Brain microvascular endothelial cell (primary cell): ENCODE results near the gene LAMB4.

Experiments
- DNase-seq: peaks from one replicate; pipeline ENCODE4 v3.0.0-alpha.2; 2020
- H3K27ac ChIP-seq: fragments of 250-450 bp; sonication (Bioruptor Pico); 2 replicates; pipeline ENCODE4 v1.5.1; 2020; ENCODE audit warnings: mild to moderate bottlenecking, moderate library complexity
- H3K27me3 ChIP-seq: fragments of 250-450 bp; sonication (Bioruptor Pico); replicated peaks from 2 replicates; pipeline ENCODE4 v1.5.1; 2020; ENCODE audit warnings: mild to moderate bottlenecking
- H3K36me3 ChIP-seq: fragments of 250-450 bp; sonication (Bioruptor Pico); replicated peaks from 2 replicates; pipeline ENCODE4 v1.5.1; 2020; ENCODE audit warnings: mild to moderate bottlenecking
- H3K4me3 ChIP-seq: 2 replicates; pipeline ENCODE4 v1.5.1; 2011; ENCODE audit warnings: low read depth, mild to moderate bottlenecking, control low read depth, low read length, moderate library complexity
- CTCF ChIP-seq: IDR thresholded peaks from 2 replicates; pipeline ENCODE4 v1.5.1; 2011; ENCODE audit warnings: low read depth, mild to moderate bottlenecking, moderate library complexity, low read length, control low read depth, inconsistent platforms; ENCODE audit errors: missing control alignments
- in situ Hi-C: cut with HindIII; loops from 2 replicates; pipeline ENCODE4 v1.10.0; 2017; ENCODE audit warnings: low sequenced_read_pairs, low pct_ligation_motif_present

The LAMB4 gene

GRCh38 chr7:108128514-108128913 is 1.6 kb downstream of the LAMB4 start:
- Histone ChIP-seq H3K4me3 (no peak overlapping the region), H3K27ac (no peak overlapping the region), H3K36me3 (no peaks in the 10 kb centered on the region), H3K27me3 (no peaks in the 10 kb centered on the region)
- in situ Hi-C loops, result loop anchor here (25.0 kb wide), 1 partner anchor 116 kb away; the partner anchor contains the start of gene LAMB1
- no peak for TF ChIP-seq CTCF
- no peak for DNase-seq

DNA sequence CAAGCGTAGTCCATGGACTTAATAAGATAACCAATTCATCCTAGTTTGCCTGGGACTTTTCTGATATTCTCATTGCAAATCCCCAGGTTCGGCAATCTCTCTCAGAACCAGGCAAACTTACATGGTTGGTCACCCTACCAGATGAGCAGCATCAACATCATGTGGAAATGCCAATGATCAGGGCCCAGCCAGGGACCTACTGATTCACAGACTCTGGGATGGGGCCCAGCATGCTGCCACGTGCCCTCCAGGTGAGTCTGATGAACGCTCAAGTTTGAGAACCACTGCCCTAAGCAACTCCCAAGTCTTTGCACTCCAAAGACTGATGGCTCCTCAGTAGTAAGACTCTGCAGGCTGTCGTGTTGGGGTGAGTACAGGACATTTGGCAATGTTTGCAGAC is 2.7 kb downstream of the LAMB4 start:
- DNase-seq, result no peak
- TF ChIP-seq CTCF, result no peak
- H3K27me3 ChIP-seq, result no peaks in the 10 kb centered on the region
- in situ Hi-C loops, result loop anchor here (25.0 kb wide), 1 partner anchor 115 kb away; the partner anchor contains the start of gene LAMB1
- H3K4me3 ChIP-seq, result no peak overlapping the region
- H3K36me3 ChIP-seq, result no peaks in the 10 kb centered on the region
- no peak overlapping the region for H3K27ac ChIP-seq

- Histone ChIP-seq H3K4me3 (no peak overlapping the region), H3K27me3 (no peaks in the 10 kb centered on the region), H3K36me3 (no peaks in the 10 kb centered on the region), H3K27ac (no peak overlapping the region)
- in situ Hi-C loops, result loop anchor here (25.0 kb wide), 1 partner anchor 113 kb away; the partner anchor contains the start of gene LAMB1
- DNase-seq, result no peak
- TF ChIP-seq CTCF, result no peak
These were observed 5.3 kb downstream of the LAMB4 start for GRCh38 chr7:108124820-108125219.

- no peak for TF ChIP-seq CTCF
- H3K36me3 ChIP-seq, result no peaks in the 10 kb centered on the region
- in situ Hi-C loops, result no loop called here
These were observed 8.0 kb downstream of the LAMB4 start for GRCh38 chr7:108122181-108122580.

GRCh38 chr7:108120933-108121332 is 9.2 kb downstream of the LAMB4 start:
- in situ Hi-C loops, result no loop called here
- no peaks in the 10 kb centered on the region for H3K27me3 ChIP-seq
- no peak for DNase-seq
- no peak overlapping the region for H3K4me3 ChIP-seq
- TF ChIP-seq CTCF, result no peak
- no peaks in the 10 kb centered on the region for H3K36me3 ChIP-seq
- no peak overlapping the region for H3K27ac ChIP-seq

More at GRCh38 chr7:108122181-108122580, 8.0 kb downstream of the LAMB4 start:
- Histone ChIP-seq H3K27ac (no peak overlapping the region), H3K27me3 (no peaks in the 10 kb centered on the region), H3K4me3 (no peak overlapping the region)
- no peak for DNase-seq

- no peak overlapping the region for H3K27ac ChIP-seq
- H3K27me3 ChIP-seq, result no peaks in the 10 kb centered on the region
- no peak overlapping the region for H3K4me3 ChIP-seq
- H3K36me3 ChIP-seq, result no peaks in the 10 kb centered on the region
- DNase-seq, result no peak
- in situ Hi-C loops, result no loop called here
- TF ChIP-seq CTCF, result no peak
These were observed 10.0 kb downstream of the LAMB4 start for GRCh38 chr7:108120196-108120595.
